SHP77 treated with DMSO at 0.1 percent for 48 hours (cell line): ENCODE data around the gene BOC.
A peak's percentile ranks its signal among the peaks of the same experiment; 100 is the strongest.

Experiments
- DNase-seq: peaks from one replicate; lab custom pipeline; 2025; lab: John Stamatoyannopoulos, UW

The BOC gene

GRCh38 chr3:113271189-113271588 lies 59.8 kb downstream of the BOC start:
- peak; percentile 22 for DNase-seq

GRCh38 chr3:113271594-113272384 lies 60.4 kb downstream of the BOC start:
- no peak for DNase-seq

- DNase-seq = no peak
Observed at GRCh38 chr3:113272385-113272779, 61.0 kb downstream of the BOC start.

GRCh38 chr3:113273011-113273410 lies 61.7 kb downstream of the BOC start:
- DNase-seq = no peak

GRCh38 chr3:113273604-113274378 lies 62.4 kb downstream of the BOC start:
- no peak for DNase-seq

- DNase-seq = no peak
Observed at GRCh38 chr3:113274425-113275257, 63.3 kb downstream of the BOC start.

- no peak for DNase-seq
Observed at GRCh38 chr3:113275258-113275556, 63.9 kb downstream of the BOC start.

- DNase-seq = no peak
Observed at GRCh38 chr3:113275583-113275928, 64.2 kb downstream of the BOC start.

GRCh38 chr3:113275929-113276750 lies 64.8 kb downstream of the BOC start:
- peak; percentile 33 for DNase-seq

GRCh38 chr3:113276751-113277080 lies 65.4 kb downstream of the BOC start:
- no peak for DNase-seq

- no peak for DNase-seq
Observed at GRCh38 chr3:113277414-113277813, 66.1 kb downstream of the BOC start.

GRCh38 chr3:113277941-113278598 lies 66.7 kb downstream of the BOC start:
- no peak for DNase-seq

GRCh38 chr3:113278599-113278955 lies 67.2 kb downstream of the BOC start:
- DNase-seq = no peak

GRCh38 chr3:113279686-113280085 lies 68.3 kb downstream of the BOC start:
- DNase-seq = no peak

- no peak for DNase-seq
Observed at GRCh38 chr3:113283306-113283705, 71.9 kb downstream of the BOC start.

- DNase-seq = no peak
Observed at GRCh38 chr3:113284453-113285050, 73.2 kb downstream of the BOC start.

GRCh38 chr3:113285226-113285625 lies 73.9 kb downstream of the BOC start:
- DNase-seq = no peak

GRCh38 chr3:113285741-113286140 lies 74.4 kb downstream of the BOC start:
- DNase-seq = no peak

GRCh38 chr3:113286524-113286923 lies 75.2 kb downstream of the BOC start:
- DNase-seq = no peak

GRCh38 chr3:113287111-113287802 lies 75.9 kb downstream of the BOC start:
- no peak for DNase-seq
